Lung (tissue), 12 donors: Measurements from ENCODE around the gene LRRTM4. TPM values are rescaled to one million over a fixed set of nuclear protein-coding genes. Genes with fewer than 3 reads are reported as not detected.

ENCODE experiments used
- ATAC-seq: fragments of 200-7000 bp; cut with Tn5 transposase; one replicate; pipeline ENCODE4 v1.9.1; 2020; ENCODE audit warnings: moderate number of reproducible peaks; ENCODE audit not compliant: insufficient read depth, low FRiP score
- DNase-seq, 3 donors: peaks; one replicate each; pipeline ENCODE4 v3.0.0-alpha.2; 2013 to 2017
- H3K27ac ChIP-seq, 2 donors: one replicate each; pipeline ENCODE4 v1.5.1; 2013; ENCODE audit warnings: mild to moderate bottlenecking in 2 of 2, moderate library complexity in 2 of 2, control low read depth in 1 of 2, inconsistent platforms in 1 of 2, low read depth in 1 of 2, low read length in 1 of 2
- H3K27me3 ChIP-seq, 3 donors: one replicate each; pipeline ENCODE4 v1.5.1; 2013; ENCODE audit warnings: low read length in 2 of 3; ENCODE audit not compliant: control insufficient read depth in 3 of 3, insufficient read depth in 3 of 3
- H3K36me3 ChIP-seq, 4 donors: one replicate each; pipeline ENCODE4 v1.5.1; 2013; ENCODE audit warnings: low read length in 4 of 4, mild to moderate bottlenecking in 1 of 4, moderate library complexity in 1 of 4; ENCODE audit not compliant: control insufficient read depth in 4 of 4, insufficient read depth in 4 of 4
- H3K4me1 ChIP-seq, 5 donors: one replicate each; pipeline ENCODE4 v1.5.1; 2013; ENCODE audit warnings: low read length in 5 of 5, mild to moderate bottlenecking in 2 of 5, moderate library complexity in 1 of 5; ENCODE audit not compliant: control insufficient read depth in 5 of 5, insufficient read depth in 5 of 5
- H3K4me3 ChIP-seq: one replicate; pipeline ENCODE4 v1.5.1; 2013; ENCODE audit warnings: mild to moderate bottlenecking, control low read depth, moderate library complexity
- H3K9ac ChIP-seq, 2 donors: one replicate each; pipeline ENCODE4 v1.5.1; 2013; ENCODE audit warnings: low read length in 2 of 2, control low read depth in 1 of 2; ENCODE audit not compliant: insufficient read depth in 1 of 2
- H3K9me3 ChIP-seq, 4 donors: one replicate each; pipeline ENCODE4 v1.5.1; 2013; ENCODE audit warnings: low read length in 3 of 4, mild to moderate bottlenecking in 1 of 4, moderate library complexity in 1 of 4; ENCODE audit not compliant: control insufficient read depth in 4 of 4, insufficient read depth in 3 of 4
- WGBS, 2 donors: extraction: QIAGEN DNeasy Blood & Tissue Kit; methylation state at CpG; one replicate each; pipeline ENCODE4 v1.1.7; 2013; 5-methylcytosine and 5-hydroxymethylcytosine counted together
- polyA plus RNA-seq, 2 donors: library from polyadenylated mRNA; stranded (reverse); fragments of 200-250 nt; gene quantifications; one replicate each; pipeline ENCODE4 v1.2.1, GENCODE V29; 2013
- total RNA-seq, 2 donors: library from RNA; depleted of rRNA in 1 of 2; stranded (reverse); fragments of >200 nt in 1 of 2; gene quantifications; one replicate each; pipeline ENCODE4 v1.2.1, GENCODE V29; 2014 to 2021
- TF ChIP-seq, protein P1 (sequence below): IDR thresholded peaks from 2 replicates; pipeline ENCODE4 v1.5.1; 2012; ENCODE audit warnings: mild to moderate bottlenecking; ENCODE audit errors: control extremely low read depth, extremely low read depth
- donor health status: control.
- donor health status: control.
- donor health status: Bipolar disorder and iron deficiency.
- donor health status: healthy.
- donor health status: DM: yes; HTN: yes; CAD: no.

The LRRTM4 gene
- total and polyA plus RNA-seq, 4 donors: 0.08 to 9.2 (median 1.2) TPM; not detected in 1

DNA sequence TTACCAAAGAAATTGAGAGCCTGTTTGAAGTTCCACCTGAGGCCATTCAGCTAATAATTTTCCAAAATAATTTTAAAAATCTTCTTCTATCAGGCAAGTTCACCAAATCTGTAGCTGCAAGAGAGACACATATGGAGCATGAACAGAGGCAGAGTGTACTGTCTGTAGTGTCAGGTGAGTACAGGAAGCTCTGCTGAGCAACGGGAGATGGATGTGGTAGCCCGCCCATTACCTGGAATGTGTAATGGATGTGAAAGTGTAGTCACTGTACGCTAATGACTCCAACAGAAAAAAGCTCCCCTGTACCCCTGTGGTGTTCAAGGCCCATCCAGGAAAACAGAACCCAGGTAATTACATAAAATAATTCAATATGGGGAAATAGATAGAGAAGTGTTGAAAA lies 311.5 kb downstream of the LRRTM4 start:
- H3K9me3 ChIP-seq: no peaks in the 10 kb centered on the region
- TF ChIP-seq, protein P1, sequence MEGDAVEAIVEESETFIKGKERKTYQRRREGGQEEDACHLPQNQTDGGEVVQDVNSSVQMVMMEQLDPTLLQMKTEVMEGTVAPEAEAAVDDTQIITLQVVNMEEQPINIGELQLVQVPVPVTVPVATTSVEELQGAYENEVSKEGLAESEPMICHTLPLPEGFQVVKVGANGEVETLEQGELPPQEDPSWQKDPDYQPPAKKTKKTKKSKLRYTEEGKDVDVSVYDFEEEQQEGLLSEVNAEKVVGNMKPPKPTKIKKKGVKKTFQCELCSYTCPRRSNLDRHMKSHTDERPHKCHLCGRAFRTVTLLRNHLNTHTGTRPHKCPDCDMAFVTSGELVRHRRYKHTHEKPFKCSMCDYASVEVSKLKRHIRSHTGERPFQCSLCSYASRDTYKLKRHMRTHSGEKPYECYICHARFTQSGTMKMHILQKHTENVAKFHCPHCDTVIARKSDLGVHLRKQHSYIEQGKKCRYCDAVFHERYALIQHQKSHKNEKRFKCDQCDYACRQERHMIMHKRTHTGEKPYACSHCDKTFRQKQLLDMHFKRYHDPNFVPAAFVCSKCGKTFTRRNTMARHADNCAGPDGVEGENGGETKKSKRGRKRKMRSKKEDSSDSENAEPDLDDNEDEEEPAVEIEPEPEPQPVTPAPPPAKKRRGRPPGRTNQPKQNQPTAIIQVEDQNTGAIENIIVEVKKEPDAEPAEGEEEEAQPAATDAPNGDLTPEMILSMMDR: no peak
- DNase-seq (no peak), ATAC-seq (no peak)
- H3K4me3 ChIP-seq: no peak overlapping the region
- H3K36me3 ChIP-seq: no peaks in the 10 kb centered on the region
- WGBS, 2 donors: 81 to 82% methylated on average over 3 of the region's 3 CpGs
- no peak overlapping the region for H3K9ac ChIP-seq
- no peaks in the 10 kb centered on the region for H3K4me1 ChIP-seq
- H3K27me3 ChIP-seq: no peaks in the 10 kb centered on the region
- H3K27ac ChIP-seq: no peak overlapping the region

DNA sequence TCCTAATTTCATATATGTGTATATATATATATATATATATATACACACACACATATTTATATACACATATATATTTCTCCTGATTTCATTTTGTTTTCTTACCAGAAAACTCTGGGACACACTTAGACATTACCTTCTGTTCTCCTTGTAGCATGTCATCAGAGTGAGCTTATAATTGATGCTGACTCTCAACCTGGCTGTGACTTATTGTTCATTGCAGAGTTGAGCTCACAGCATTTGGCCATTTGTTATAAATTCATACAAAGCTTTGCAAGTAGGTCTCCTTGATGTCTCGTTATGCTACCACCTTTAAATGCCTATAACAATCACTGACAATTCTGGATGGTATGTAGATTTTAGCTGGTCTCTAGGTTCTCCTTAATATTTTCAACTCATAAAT lies 314.8 kb downstream of the LRRTM4 start:
- TF ChIP-seq, protein P1: no peak
- no peak for DNase-seq
- Histone ChIP-seq H3K27ac (no peak overlapping the region), H3K27me3 (no peaks in the 10 kb centered on the region), H3K4me3 (no peak overlapping the region), H3K9me3 (no peaks in the 10 kb centered on the region), H3K36me3 (no peaks in the 10 kb centered on the region), H3K9ac (no peak overlapping the region), H3K4me1 (no peaks in the 10 kb centered on the region)
- ATAC-seq: no peak
- WGBS, 2 donors: 80 to 86% methylated on average over 1 of the region's 1 CpG

DNA sequence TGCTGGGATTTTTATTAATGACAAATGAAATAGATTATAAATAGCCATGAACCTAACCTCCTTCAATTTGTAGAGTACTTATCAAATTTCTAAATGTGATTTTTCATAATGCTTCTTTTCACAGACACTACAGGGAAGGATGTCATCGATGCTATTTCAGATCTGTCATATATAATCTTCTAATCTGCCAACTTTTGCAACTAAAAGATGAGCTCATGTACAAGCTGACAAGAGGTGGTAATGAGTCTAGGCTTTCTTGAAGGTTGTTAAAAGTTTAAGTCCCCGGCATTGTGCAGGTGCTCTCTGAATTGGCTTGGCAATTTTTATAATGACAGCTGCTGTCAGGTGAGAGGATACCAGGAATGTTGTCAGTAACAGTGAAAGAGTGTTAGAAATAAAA lies 320.4 kb downstream of the LRRTM4 start:
- TF ChIP-seq, protein P1: no peak
- no peak overlapping the region for H3K9ac ChIP-seq
- H3K4me3 ChIP-seq: no peak overlapping the region
- ATAC-seq: no peak
- no peak for DNase-seq
- H3K36me3 ChIP-seq: no peaks in the 10 kb centered on the region
- H3K4me1 ChIP-seq: no peaks in the 10 kb centered on the region
- H3K27me3 ChIP-seq: no peaks in the 10 kb centered on the region
- 84 to 89% methylated on average over 2 of the region's 2 CpGs for WGBS, 2 donors
- H3K9me3 ChIP-seq: no peaks in the 10 kb centered on the region
- H3K27ac ChIP-seq: no peak overlapping the region

DNA sequence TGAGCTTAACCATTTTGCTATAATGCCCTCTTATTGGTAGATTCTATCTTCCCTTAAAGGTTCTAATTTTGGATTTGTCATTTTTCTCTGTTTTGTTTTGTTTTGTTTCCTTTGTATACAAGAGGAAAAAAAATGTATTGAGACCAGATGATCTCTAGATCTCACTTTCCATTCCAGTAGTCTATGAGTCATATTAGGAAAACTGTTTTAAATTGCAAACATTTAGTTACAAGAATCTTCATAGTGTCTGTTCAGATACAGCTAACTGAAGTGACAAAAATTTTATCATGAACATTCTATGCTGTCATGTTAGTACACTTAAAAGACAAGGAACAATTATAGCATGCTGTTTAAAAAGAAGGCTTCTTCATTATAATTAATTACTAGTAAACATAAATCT lies 322.8 kb downstream of the LRRTM4 start:
- no peaks in the 10 kb centered on the region for H3K9me3 ChIP-seq
- no peak overlapping the region for H3K4me3 ChIP-seq
- no peaks in the 10 kb centered on the region for H3K36me3 ChIP-seq
- TF ChIP-seq, protein P1: no peak
- H3K4me1 ChIP-seq: no peaks in the 10 kb centered on the region
- ATAC-seq (no peak), DNase-seq (no peak)
- no peaks in the 10 kb centered on the region for H3K27me3 ChIP-seq
- no peak overlapping the region for H3K27ac ChIP-seq
- H3K9ac ChIP-seq: no peak overlapping the region
